ENCODE results near the gene TAF7. TPM values are rescaled to one million over a fixed set of nuclear protein-coding genes. Genes with fewer than 3 reads are reported as not detected.

Gene TAF7
- total RNA-seq, 3 donors from 2014 or later = 52.6 to 70.4 (median 56.9) TPM

DNA sequence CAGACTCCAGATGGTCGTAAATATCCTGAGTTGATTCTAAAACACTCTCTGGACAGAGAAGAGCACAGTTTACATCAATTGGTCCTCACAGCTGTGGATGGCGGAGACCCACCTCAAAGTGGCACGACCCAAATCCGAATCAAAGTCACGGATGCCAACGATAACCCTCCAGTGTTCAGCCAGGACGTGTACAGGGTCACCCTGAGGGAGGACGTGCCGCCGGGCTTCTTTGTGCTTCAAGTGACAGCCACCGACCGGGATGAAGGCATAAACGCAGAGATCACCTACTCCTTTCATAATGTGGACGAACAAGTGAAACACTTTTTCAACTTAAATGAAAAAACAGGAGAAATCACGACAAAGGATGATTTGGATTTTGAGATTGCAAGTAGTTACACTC is 40.1 kb upstream of the TAF7 start:
- no peak for ATAC-seq
- intact Hi-C loops (cut with DNase I, micrococcal nuclease) = no loop called here
- peaks cover 56% of the 10 kb centered on the region for H3K9me3 ChIP-seq

DNA sequence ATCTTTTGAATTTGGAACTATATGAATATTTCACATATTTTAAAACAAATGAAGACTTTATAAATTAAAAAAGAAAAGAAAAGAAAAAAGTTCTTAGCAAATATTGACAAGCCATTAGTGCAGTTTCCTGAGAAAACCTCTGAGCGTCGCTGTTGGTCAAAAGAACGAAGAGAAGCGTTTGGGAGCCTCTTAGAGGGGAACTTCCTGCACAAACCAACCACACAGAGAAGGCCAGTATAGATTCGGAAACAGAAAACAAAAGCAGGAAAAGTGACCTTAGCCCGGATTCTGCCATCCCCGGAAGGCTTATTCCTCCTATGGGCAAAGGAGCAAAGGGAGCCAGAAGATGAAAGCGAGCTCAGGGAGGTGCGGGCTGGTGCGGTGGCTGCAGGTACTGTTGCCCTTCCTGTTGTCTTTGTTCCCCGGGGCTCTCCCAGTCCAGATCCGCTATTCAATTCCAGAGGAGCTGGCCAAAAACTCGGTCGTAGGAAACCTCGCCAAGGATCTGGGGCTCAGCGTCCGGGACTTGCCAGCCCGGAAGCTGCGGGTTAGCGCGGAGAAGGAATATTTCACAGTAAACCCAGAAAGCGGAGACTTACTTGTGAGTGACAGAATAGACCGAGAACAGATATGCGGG is 39.3 kb upstream of the TAF7 start, which contains the start of gene PCDHGB2:
Gene PCDHGB2 (plus strand): TSS at position 205 of the 637 bp plus-strand sequence. CDS start 142 bp downstream, at position 347.
- H3K4me1 ChIP-seq (ENCODE audit: low read depth) = no peaks in the 10 kb centered on the region
- ATAC-seq (peak; percentile 33), DNase-seq (no peak)
- intact Hi-C loops (cut with DNase I, micrococcal nuclease) = no loop called here
- H3K36me3 ChIP-seq (ENCODE audit: low read depth) = no peaks in the 10 kb centered on the region
- H3K9me3 ChIP-seq = peaks cover 56% of the 10 kb centered on the region
- TF ChIP-seq CTCF (IDR thresholded peaks at IDR 0.05) = no peak
- no peak within 1 kb of the TSS for H3K4me3 ChIP-seq

More for the DNA sequence above, 40.1 kb upstream of the TAF7 start:
- no peak overlapping the region for H3K4me3 ChIP-seq
- no peaks in the 10 kb centered on the region for H3K4me1 ChIP-seq (ENCODE audit: low read depth)
- TF ChIP-seq CTCF (IDR thresholded peaks at IDR 0.05) = no peak
- no peaks in the 10 kb centered on the region for H3K36me3 ChIP-seq (ENCODE audit: low read depth)
- no peak for DNase-seq

DNA sequence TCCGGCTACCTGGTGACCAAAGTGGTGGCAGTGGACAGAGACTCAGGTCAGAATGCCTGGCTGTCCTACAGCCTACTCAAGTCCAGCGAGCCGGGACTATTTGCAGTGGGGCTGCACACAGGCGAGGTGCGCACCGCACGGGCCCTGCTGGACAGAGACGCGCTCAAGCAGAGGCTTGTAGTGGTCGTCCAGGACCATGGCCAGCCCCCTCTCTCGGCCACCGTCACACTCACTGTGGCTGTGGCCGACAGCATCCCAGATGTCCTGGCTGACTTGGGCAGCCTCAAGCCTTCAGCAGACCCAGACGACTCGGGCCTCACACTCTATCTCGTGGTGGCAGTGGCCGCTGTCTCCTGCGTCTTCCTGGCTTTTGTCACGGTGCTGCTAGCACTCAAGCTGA is 36.4 kb upstream of the TAF7 start:
- H3K36me3 ChIP-seq (ENCODE audit: low read depth) = no peaks in the 10 kb centered on the region
- TF ChIP-seq CTCF (IDR thresholded peaks at IDR 0.05) = no peak
- intact Hi-C loops (cut with DNase I, micrococcal nuclease) = no loop called here
- DNase-seq (no peak), ATAC-seq (no peak)
- H3K4me1 ChIP-seq (ENCODE audit: low read depth) = no peaks in the 10 kb centered on the region
- H3K4me3 ChIP-seq = no peak overlapping the region
- H3K9me3 ChIP-seq = peaks cover 47% of the 10 kb centered on the region

- DNase-seq (no peak), ATAC-seq (no peak)
- no peaks in the 10 kb centered on the region for H3K4me1 ChIP-seq (ENCODE audit: low read depth)
- no peaks in the 10 kb centered on the region for H3K36me3 ChIP-seq (ENCODE audit: low read depth)
- H3K4me3 ChIP-seq = no peak overlapping the region
- TF ChIP-seq CTCF (IDR thresholded peaks at IDR 0.05) = no peak
- peaks cover 47% of the 10 kb centered on the region for H3K9me3 ChIP-seq
- intact Hi-C loops (cut with DNase I, micrococcal nuclease) = no loop called here
These were observed 35.5 kb upstream of the TAF7 start for GRCh38 chr5:141356133-141356532.

- H3K36me3 ChIP-seq (ENCODE audit: low read depth) = no peaks in the 10 kb centered on the region
- H3K9me3 ChIP-seq = peaks cover 42% of the 10 kb centered on the region
- H3K4me3 ChIP-seq = no peak overlapping the region
- no peaks in the 10 kb centered on the region for H3K4me1 ChIP-seq (ENCODE audit: low read depth)
- intact Hi-C loops (cut with DNase I, micrococcal nuclease) = no loop called here
- no peak for ATAC-seq
- no peak for DNase-seq
- no peak for TF ChIP-seq CTCF (IDR thresholded peaks at IDR 0.05)
These were observed 35.1 kb upstream of the TAF7 start for GRCh38 chr5:141355641-141356040.
